Esophagus muscularis mucosa (tissue), 4 donors: ENCODE measurements around the gene UBQLNL.

Experiments used
- CTCF ChIP-seq, 3 experiments: fragments of 200-600 bp in 2 of 3; fragments of 450-650 bp in 1 of 3; sonication (generic) in 2 of 3; IDR thresholded peaks; one replicate each; pipeline ENCODE4 v1.5.1; 2017 to 2019; ENCODE audit warnings: antibody characterized with exemption in 3 of 3, mild to moderate bottlenecking in 2 of 3, moderate library complexity in 1 of 3
- EP300 ChIP-seq: sonication (generic); formaldehyde crosslinking; IDR thresholded peaks from one replicate; pipeline ENCODE4 v1.6.1; 2017; ENCODE audit warnings: antibody characterized with exemption
- POLR2A ChIP-seq: fragments of 450-650 bp; IDR thresholded peaks from one replicate; pipeline ENCODE4 v1.6.1; 2017; ENCODE audit warnings: antibody characterized with exemption, moderate library complexity, mild to moderate bottlenecking, low read depth
- POLR2AphosphoS5 ChIP-seq, 2 donors: sonication (generic); formaldehyde crosslinking; IDR thresholded peaks; one replicate each; pipeline ENCODE4 v1.6.1; 2017; ENCODE audit warnings: antibody characterized with exemption in 2 of 2

GRCh38 chr11:5504403-5504921 is 12.0 kb downstream of the UBQLNL start:
- TF ChIP-seq CTCF (IDR thresholded peaks at IDR 0.05) = no peak
- no peak for TF ChIP-seq POLR2AphosphoS5 (IDR thresholded peaks at IDR 0.05)
- TF ChIP-seq EP300 = no peak
- no peak for TF ChIP-seq POLR2A
